ENCODE data around the gene CLIC6.

GRCh38 chr21:34705011-34705410, 36.2 kb downstream of the CLIC6 start:
- no peak for TF ChIP-seq CTCF (IDR thresholded peaks at IDR 0.05)
- no peak for TF ChIP-seq EP300 (IDR thresholded peaks at IDR 0.05)
- TF ChIP-seq POLR2A (IDR thresholded peaks at IDR 0.05) = no peak
